PFSK-1 (cell line): ENCODE data around the gene OR2Y1.

Experiments
- FOXP2 ChIP-seq: optimal IDR thresholded peaks from 2 replicates; pipeline ENCODE3; 2011; ENCODE audit warnings: borderline replicate concordance, control low read depth, inconsistent platforms; ENCODE audit not compliant: insufficient read depth; ENCODE audit errors: extremely low read length, extremely low read depth
- POLR2AphosphoS5 ChIP-seq: IDR thresholded peaks from 2 replicates; pipeline ENCODE4 v1.6.1; 2012; ENCODE audit warnings: low read depth, mild to moderate bottlenecking, control low read depth, low read length, moderate library complexity
- SIN3A ChIP-seq: IDR thresholded peaks from 2 replicates; pipeline ENCODE4 v1.6.1; 2012; ENCODE audit warnings: mild to moderate bottlenecking, low read length, moderate library complexity, borderline replicate concordance; ENCODE audit not compliant: insufficient read depth
- TAF1 ChIP-seq: IDR thresholded peaks from 2 replicates; pipeline ENCODE4 v1.6.1; 2012; ENCODE audit warnings: low read length, control low read depth, borderline replicate concordance; ENCODE audit not compliant: insufficient read depth
- TF ChIP-seq, protein P1 (sequence below), 2 experiments: IDR thresholded peaks; 2 replicates each; pipeline versions ENCODE4 v1.6.1 to v1.8.0; 2011 to 2012; ENCODE audit warnings: low read depth in 2 of 2, low read length in 2 of 2, control low read depth in 1 of 2, inconsistent platforms in 1 of 2, mild to moderate bottlenecking in 1 of 2, moderate library complexity in 1 of 2; ENCODE audit not compliant: insufficient read depth in 1 of 2

OR2Y1 gene

DNA sequence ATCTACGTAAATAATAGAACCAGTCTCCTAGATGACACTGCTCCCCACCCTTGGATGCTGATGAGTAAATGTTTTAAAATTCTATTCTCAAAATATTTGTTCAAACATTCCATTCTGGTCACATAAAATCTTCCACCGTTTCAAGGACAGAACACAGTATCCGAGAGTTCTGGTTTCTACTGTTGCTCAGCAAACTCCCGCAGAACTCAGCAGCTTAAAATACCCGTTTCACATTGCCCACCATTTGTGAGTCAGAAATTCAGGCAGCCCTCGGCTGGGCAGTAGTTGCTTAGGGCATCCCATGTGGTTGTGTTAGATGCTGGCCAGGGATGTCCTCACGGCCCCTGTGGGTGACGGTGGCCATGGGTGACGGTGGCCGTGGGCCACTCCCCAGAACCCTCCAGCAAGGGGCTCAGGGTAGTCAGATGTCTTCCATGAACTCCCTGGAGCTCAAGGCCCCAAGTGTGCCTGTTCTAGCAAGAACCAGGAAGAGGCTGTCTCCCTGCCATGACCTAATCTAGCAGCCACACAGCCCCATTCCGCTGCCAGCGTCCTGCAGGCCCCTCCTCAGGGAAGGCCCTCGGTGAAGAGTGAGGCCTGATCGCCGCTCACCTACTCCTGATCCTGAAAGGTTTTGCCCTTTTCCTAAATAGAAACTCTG, 45.4 kb upstream of the OR2Y1 start:
- no peak for TF ChIP-seq SIN3A
- TF ChIP-seq POLR2AphosphoS5 = no peak

- TF ChIP-seq, protein P1, sequence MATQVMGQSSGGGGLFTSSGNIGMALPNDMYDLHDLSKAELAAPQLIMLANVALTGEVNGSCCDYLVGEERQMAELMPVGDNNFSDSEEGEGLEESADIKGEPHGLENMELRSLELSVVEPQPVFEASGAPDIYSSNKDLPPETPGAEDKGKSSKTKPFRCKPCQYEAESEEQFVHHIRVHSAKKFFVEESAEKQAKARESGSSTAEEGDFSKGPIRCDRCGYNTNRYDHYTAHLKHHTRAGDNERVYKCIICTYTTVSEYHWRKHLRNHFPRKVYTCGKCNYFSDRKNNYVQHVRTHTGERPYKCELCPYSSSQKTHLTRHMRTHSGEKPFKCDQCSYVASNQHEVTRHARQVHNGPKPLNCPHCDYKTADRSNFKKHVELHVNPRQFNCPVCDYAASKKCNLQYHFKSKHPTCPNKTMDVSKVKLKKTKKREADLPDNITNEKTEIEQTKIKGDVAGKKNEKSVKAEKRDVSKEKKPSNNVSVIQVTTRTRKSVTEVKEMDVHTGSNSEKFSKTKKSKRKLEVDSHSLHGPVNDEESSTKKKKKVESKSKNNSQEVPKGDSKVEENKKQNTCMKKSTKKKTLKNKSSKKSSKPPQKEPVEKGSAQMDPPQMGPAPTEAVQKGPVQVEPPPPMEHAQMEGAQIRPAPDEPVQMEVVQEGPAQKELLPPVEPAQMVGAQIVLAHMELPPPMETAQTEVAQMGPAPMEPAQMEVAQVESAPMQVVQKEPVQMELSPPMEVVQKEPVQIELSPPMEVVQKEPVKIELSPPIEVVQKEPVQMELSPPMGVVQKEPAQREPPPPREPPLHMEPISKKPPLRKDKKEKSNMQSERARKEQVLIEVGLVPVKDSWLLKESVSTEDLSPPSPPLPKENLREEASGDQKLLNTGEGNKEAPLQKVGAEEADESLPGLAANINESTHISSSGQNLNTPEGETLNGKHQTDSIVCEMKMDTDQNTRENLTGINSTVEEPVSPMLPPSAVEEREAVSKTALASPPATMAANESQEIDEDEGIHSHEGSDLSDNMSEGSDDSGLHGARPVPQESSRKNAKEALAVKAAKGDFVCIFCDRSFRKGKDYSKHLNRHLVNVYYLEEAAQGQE (IDR thresholded peaks at IDR 0.05; ENCODE audit: insufficient read depth in 1 of 2, low read depth in 2 of 2, low read length in 2 of 2) = no peak
- TF ChIP-seq FOXP2 = no peak
- TF ChIP-seq TAF1 = no peak
- TF ChIP-seq SIN3A = no peak
- TF ChIP-seq POLR2AphosphoS5 = no peak
Observed at GRCh38 chr5:180784497-180785097, 44.7 kb upstream of the OR2Y1 start.

- TF ChIP-seq SIN3A = no peak
- TF ChIP-seq POLR2AphosphoS5 = no peak
- TF ChIP-seq TAF1 = no peak
- no peak for TF ChIP-seq FOXP2
- TF ChIP-seq, protein P1 (IDR thresholded peaks at IDR 0.05; ENCODE audit: insufficient read depth in 1 of 2, low read depth in 2 of 2, low read length in 2 of 2) = no peak
Observed at GRCh38 chr5:180783340-180784052, 43.6 kb upstream of the OR2Y1 start.

GRCh38 chr5:180782748-180783147, 42.9 kb upstream of the OR2Y1 start:
- TF ChIP-seq FOXP2 = no peak
- TF ChIP-seq POLR2AphosphoS5 = no peak
- no peak for TF ChIP-seq TAF1
- TF ChIP-seq SIN3A = no peak
- TF ChIP-seq, protein P1 (IDR thresholded peaks at IDR 0.05; ENCODE audit: insufficient read depth in 1 of 2, low read depth in 2 of 2, low read length in 2 of 2) = no peak

DNA sequence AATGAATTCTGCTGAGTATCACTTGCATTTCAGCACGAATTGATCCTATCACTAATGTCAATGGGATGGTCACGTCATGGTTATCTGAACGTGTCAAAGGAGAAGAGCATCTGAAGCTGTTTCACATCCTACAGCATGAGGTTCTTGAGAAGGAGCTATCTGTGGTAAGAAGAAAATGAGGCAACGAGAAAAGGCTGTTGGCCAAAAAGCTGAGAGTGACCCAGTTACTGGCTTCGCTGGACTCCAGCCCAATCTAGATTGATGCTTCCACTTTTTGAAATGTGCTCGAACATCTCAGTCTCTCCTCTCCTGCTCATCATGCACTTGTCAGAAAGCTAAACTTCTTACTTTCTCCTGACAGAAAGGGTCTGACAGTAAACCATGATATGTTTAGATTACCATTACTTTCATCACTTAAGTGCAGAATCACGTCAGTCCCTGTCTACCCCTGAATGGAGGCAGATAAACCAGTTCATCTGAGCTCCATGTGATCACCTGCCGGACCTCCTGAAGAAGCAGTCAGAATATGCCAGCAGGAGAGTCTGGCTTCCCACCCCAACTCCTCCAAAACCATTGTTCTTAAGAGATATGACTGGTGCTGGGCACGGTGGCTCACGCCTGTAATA, 40.2 kb upstream of the OR2Y1 start:
- TF ChIP-seq FOXP2 (no peak), TAF1 (no peak), POLR2AphosphoS5 (no peak), SIN3A (no peak)
- TF ChIP-seq, protein P1 (IDR thresholded peaks at IDR 0.05; ENCODE audit: insufficient read depth in 1 of 2, low read depth in 2 of 2, low read length in 2 of 2) = no peak
